ENCODE results near the gene CTNNA1. TPM values are rescaled to one million over a fixed set of nuclear protein-coding genes. Genes with fewer than 3 reads are reported as not detected.

Gene CTNNA1
- total RNA-seq, 1 experiment from 2014 or later, result 1.9 TPM

DNA sequence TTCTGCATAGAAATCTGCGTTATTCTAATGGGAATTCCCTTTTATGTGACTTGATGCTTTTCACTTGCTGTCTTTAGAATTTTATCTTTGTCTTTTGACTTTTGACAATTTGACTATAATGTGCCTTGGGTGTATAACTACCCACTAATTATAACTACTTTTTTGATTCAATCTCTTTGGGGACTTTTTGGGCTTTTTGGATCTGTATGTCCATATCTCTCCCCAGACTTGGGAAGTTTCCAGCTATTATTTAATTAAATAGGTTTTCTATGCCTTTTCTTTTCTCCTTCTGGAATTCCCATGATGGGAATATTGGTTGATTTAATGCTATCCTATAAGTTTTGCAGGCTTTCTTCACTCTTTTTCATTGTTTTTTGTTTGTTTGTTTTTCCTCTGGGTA, 64.0 kb downstream of the CTNNA1 start:
- no peaks in the 10 kb centered on the region for H4K20me1 ChIP-seq (ENCODE audit: low read length)
- H3K9me3 ChIP-seq (ENCODE audit: low read length), result no peaks in the 10 kb centered on the region
- H2AFZ ChIP-seq (ENCODE audit: low read length), result no peak overlapping the region
- no peak for ATAC-seq
- CTCF ChIA-PET, result no interaction called here
- no peak for TF ChIP-seq EZH2phosphoT487 (IDR thresholded peaks at IDR 0.05; ENCODE audit: borderline replicate concordance, low read length)
- TF ChIP-seq CTCF (conservative IDR thresholded peaks at IDR 0.05; ENCODE audit: low read depth, low read length), result no peak
- TF ChIP-seq EZH2 (IDR thresholded peaks at IDR 0.05; ENCODE audit: low read length, unreplicated experiment), result no peak
- intact Hi-C loops (cut with micrococcal nuclease), result no loop called here
- no peaks in the 10 kb centered on the region for H3K4me1 ChIP-seq (ENCODE audit: insufficient read depth, low read length)
- no peaks in the 10 kb centered on the region for H3K27me3 ChIP-seq (ENCODE audit: low read length)
- no peak overlapping the region for H3K27ac ChIP-seq (ENCODE audit: low read length)
- no peak overlapping the region for H3K4me3 ChIP-seq (ENCODE audit: low read length)
- BruUV-seq (replicated peaks), result no TSS peak
- no peaks in the 10 kb centered on the region for H3K36me3 ChIP-seq (ENCODE audit: low read depth, low read length)
- no peaks in the 10 kb centered on the region for H3K9me2 ChIP-seq (replicated peaks; ENCODE audit: low read length)
- H3F3A ChIP-seq (ENCODE audit: low read length, unreplicated experiment), result no peaks in the 10 kb centered on the region
- H3K4me2 ChIP-seq (ENCODE audit: low read length), result no peak overlapping the region
- no peak overlapping the region for H3K9ac ChIP-seq (ENCODE audit: low read length)
- POLR2A ChIA-PET (ENCODE audit: unreplicated experiment), result no interaction called here
- no peak for DNase-seq
- H3K79me2 ChIP-seq (ENCODE audit: low read length), result no peaks in the 10 kb centered on the region

DNA sequence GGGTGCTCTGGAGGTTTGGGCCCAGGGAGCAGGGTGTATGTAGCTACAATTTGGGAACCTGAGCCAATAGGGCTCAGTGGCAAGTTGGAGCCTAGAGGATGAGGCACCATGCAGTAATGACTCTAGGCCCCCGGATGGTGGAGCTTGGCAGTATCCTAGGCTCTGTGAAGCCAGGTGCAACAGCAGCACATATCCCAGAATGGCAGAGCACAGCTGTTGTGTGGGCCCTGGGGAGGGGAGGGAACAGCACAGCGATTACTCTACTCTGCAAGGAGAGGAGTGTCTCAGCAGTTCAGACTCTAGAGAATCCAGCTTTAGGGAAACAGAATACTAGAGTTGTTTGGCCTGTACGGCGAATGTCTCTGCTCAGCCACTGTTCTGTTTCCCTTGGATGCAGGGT, 65.9 kb downstream of the CTNNA1 start:
- no TSS peak for BruUV-seq (replicated peaks)

DNA sequence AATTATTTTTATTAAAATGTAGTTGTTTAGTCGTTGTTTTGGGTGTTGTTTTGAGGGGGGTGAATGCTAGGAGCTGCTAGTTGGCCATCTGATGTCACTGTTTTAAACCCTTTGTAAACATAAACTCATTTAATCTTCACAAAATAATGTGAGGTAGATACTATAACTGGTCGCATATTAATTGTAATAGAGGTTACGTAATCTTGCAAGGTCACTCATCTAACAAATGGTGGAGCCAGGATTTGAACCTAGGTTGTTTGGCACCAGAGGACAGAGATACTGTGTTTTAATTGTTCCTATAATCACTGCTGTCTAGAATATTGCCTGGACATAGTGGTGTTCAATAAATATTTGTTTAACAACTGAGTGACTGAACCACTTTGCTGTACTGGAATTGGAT, 67.5 kb downstream of the CTNNA1 start:
- Histone ChIP-seq H3K27me3 (ENCODE audit: low read length) (no peaks in the 10 kb centered on the region), H3K4me3 (ENCODE audit: low read length) (no peak overlapping the region), H2AFZ (ENCODE audit: low read length) (no peak overlapping the region), H3K4me1 (ENCODE audit: insufficient read depth, low read length) (no peaks in the 10 kb centered on the region), H3K9ac (ENCODE audit: low read length) (no peak overlapping the region), H3K79me2 (ENCODE audit: low read length) (no peaks in the 10 kb centered on the region), H3K9me2 (replicated peaks; ENCODE audit: low read length) (no peaks in the 10 kb centered on the region), H3K36me3 (ENCODE audit: low read depth, low read length) (no peaks in the 10 kb centered on the region), H3K4me2 (ENCODE audit: low read length) (no peak overlapping the region), H3K27ac (ENCODE audit: low read length) (no peak overlapping the region), H3F3A (ENCODE audit: low read length, unreplicated experiment) (no peaks in the 10 kb centered on the region), H3K9me3 (ENCODE audit: low read length) (no peaks in the 10 kb centered on the region), H4K20me1 (ENCODE audit: low read length) (no peaks in the 10 kb centered on the region)
- DNase-seq, result no peak
- intact Hi-C loops (cut with micrococcal nuclease), result no loop called here
- no peak for TF ChIP-seq EZH2phosphoT487 (IDR thresholded peaks at IDR 0.05; ENCODE audit: borderline replicate concordance, low read length)
- no peak for TF ChIP-seq CTCF (conservative IDR thresholded peaks at IDR 0.05; ENCODE audit: low read depth, low read length)
- TF ChIP-seq EZH2 (IDR thresholded peaks at IDR 0.05; ENCODE audit: low read length, unreplicated experiment), result no peak
- BruUV-seq (replicated peaks), result no TSS peak
- no peak for ATAC-seq
- ChIA-PET CTCF (no interaction called here), POLR2A (ENCODE audit: unreplicated experiment) (no interaction called here)

More for the DNA sequence above, 65.9 kb downstream of the CTNNA1 start:
- Histone ChIP-seq H2AFZ (ENCODE audit: low read length) (no peak overlapping the region), H3K9me3 (ENCODE audit: low read length) (no peaks in the 10 kb centered on the region), H3K79me2 (ENCODE audit: low read length) (no peaks in the 10 kb centered on the region), H3K4me1 (ENCODE audit: insufficient read depth, low read length) (no peaks in the 10 kb centered on the region), H3F3A (ENCODE audit: low read length, unreplicated experiment) (no peaks in the 10 kb centered on the region), H3K27ac (ENCODE audit: low read length) (no peak overlapping the region), H4K20me1 (ENCODE audit: low read length) (no peaks in the 10 kb centered on the region), H3K4me3 (ENCODE audit: low read length) (no peak overlapping the region), H3K4me2 (ENCODE audit: low read length) (no peak overlapping the region), H3K27me3 (ENCODE audit: low read length) (no peaks in the 10 kb centered on the region), H3K9me2 (replicated peaks; ENCODE audit: low read length) (no peaks in the 10 kb centered on the region), H3K36me3 (ENCODE audit: low read depth, low read length) (no peaks in the 10 kb centered on the region), H3K9ac (ENCODE audit: low read length) (no peak overlapping the region)
- CTCF ChIA-PET, result no interaction called here
- DNase-seq, result no peak
- POLR2A ChIA-PET (ENCODE audit: unreplicated experiment), result no interaction called here
- TF ChIP-seq CTCF (conservative IDR thresholded peaks at IDR 0.05; ENCODE audit: low read depth, low read length) (no peak), EZH2 (IDR thresholded peaks at IDR 0.05; ENCODE audit: low read length, unreplicated experiment) (no peak), EZH2phosphoT487 (IDR thresholded peaks at IDR 0.05; ENCODE audit: borderline replicate concordance, low read length) (no peak)
- no peak for ATAC-seq
- intact Hi-C loops (cut with micrococcal nuclease), result no loop called here

All from PC-3 (cell line).